WTC11 (cell line): ENCODE measurements around the gene TNPO1. TPM values are rescaled to one million over a fixed set of nuclear protein-coding genes. Genes with fewer than 3 reads are reported as not detected.

Experiments used
- ATAC-seq: fragments of 200-7000 bp; cut with Tn5 transposase; 2 replicates; pipeline ENCODE4 v1.10.0; 2021; ENCODE audit warnings: mild to moderate bottlenecking, moderate library complexity
- CTCF ChIA-PET: fragments of 300-600 bp; sonication (Branson Sonifier 250); formaldehyde crosslinking; loops from one replicate; lab custom pipeline; 2021; ENCODE audit warnings: antibody characterized with exemption; lab: Charles Lee
- POLR2A ChIA-PET: fragments of 350-600 bp; sonication (Branson Sonifier 250); formaldehyde crosslinking; loops from one replicate; lab custom pipeline; 2021; ENCODE audit warnings: antibody characterized with exemption; lab: Charles Lee
- DNase-seq: peaks from one replicate; pipeline ENCODE4 v3.0.0; 2021; ENCODE audit warnings: low spot score
- H3K27ac Mint-ChIP-seq: 2 replicates; pipeline ENCODE4 v1.8.0; 2021; ENCODE audit warnings: mixed read lengths
- H3K27me3 Mint-ChIP-seq: 2 replicates; pipeline ENCODE4 v1.8.0; 2021; ENCODE audit warnings: low read depth, mild to moderate bottlenecking, moderate library complexity, mixed read lengths
- H3K36me3 Mint-ChIP-seq: 2 replicates; pipeline ENCODE4 v1.8.0; 2021; ENCODE audit warnings: mixed read lengths
- H3K4me1 Mint-ChIP-seq: 2 replicates; pipeline ENCODE4 v1.8.0; 2022; ENCODE audit warnings: mixed read lengths
- H3K4me3 Mint-ChIP-seq: 2 replicates; pipeline ENCODE4 v1.8.0; 2021; ENCODE audit warnings: mild to moderate bottlenecking, moderate library complexity, mixed read lengths
- H3K9me3 Mint-ChIP-seq: 2 replicates; pipeline ENCODE4 v1.8.0; 2021; ENCODE audit warnings: mixed read lengths
- AFF4 ChIP-seq: sonication (generic); formaldehyde crosslinking; IDR thresholded peaks from 2 replicates; pipeline ENCODE4 v1.8.1; 2023; ENCODE audit warnings: mild to moderate bottlenecking, missing genetic modification reagents, borderline replicate concordance
- ATF3 ChIP-seq: sonication (generic); formaldehyde crosslinking; conservative IDR thresholded peaks from 2 replicates; pipeline ENCODE4 v1.8.1; 2022; ENCODE audit warnings: mild to moderate bottlenecking, missing genetic modification reagents
- E2F5 ChIP-seq: sonication (generic); formaldehyde crosslinking; IDR thresholded peaks from 2 replicates; pipeline ENCODE4 v1.8.1; 2022; ENCODE audit warnings: mild to moderate bottlenecking, moderate library complexity, missing genetic modification reagents
- EMX1 ChIP-seq: fragments of 250-450 bp; sonication (Bioruptor Pico); IDR thresholded peaks from 2 replicates; pipeline ENCODE4 v1.8.0; 2021; ENCODE audit warnings: mild to moderate bottlenecking
- ESRRA ChIP-seq: sonication (generic); formaldehyde crosslinking; IDR thresholded peaks from 2 replicates; pipeline ENCODE4 v1.8.1; 2022; ENCODE audit warnings: mild to moderate bottlenecking, missing genetic modification reagents, borderline replicate concordance
- FOXJ3 ChIP-seq: sonication (generic); formaldehyde crosslinking; IDR thresholded peaks from 2 replicates; pipeline ENCODE4 v1.9.0; 2021; ENCODE audit warnings: missing genetic modification reagents, mild to moderate bottlenecking, borderline replicate concordance
- GABPB1 ChIP-seq: sonication (generic); formaldehyde crosslinking; IDR thresholded peaks from 2 replicates; pipeline ENCODE4 v1.8.1; 2023; ENCODE audit warnings: mild to moderate bottlenecking, missing genetic modification reagents
- IRF1 ChIP-seq: sonication (generic); formaldehyde crosslinking; IDR thresholded peaks from 2 replicates; pipeline ENCODE4 v1.8.0; 2023; ENCODE audit warnings: missing genetic modification reagents
- JUN ChIP-seq: sonication (generic); formaldehyde crosslinking; IDR thresholded peaks from 2 replicates; pipeline ENCODE4 v1.8.0; 2023; ENCODE audit warnings: mild to moderate bottlenecking, missing genetic modification reagents
- KAT7 ChIP-seq: sonication (generic); formaldehyde crosslinking; IDR thresholded peaks from 2 replicates; pipeline ENCODE4 v1.8.1; 2023; ENCODE audit warnings: missing genetic modification reagents, mild to moderate bottlenecking, borderline replicate concordance
- MYBL2 ChIP-seq: sonication (generic); formaldehyde crosslinking; IDR thresholded peaks from 2 replicates; pipeline ENCODE4 v1.8.1; 2023; ENCODE audit warnings: mild to moderate bottlenecking, moderate library complexity, missing genetic modification reagents
- NFE2L1 ChIP-seq: sonication (generic); formaldehyde crosslinking; IDR thresholded peaks from 2 replicates; pipeline ENCODE4 v1.8.1; 2023; ENCODE audit warnings: missing genetic modification reagents
- SMAD3 ChIP-seq: sonication (generic); formaldehyde crosslinking; IDR thresholded peaks from 2 replicates; pipeline ENCODE4 v1.8.0; 2022; ENCODE audit warnings: missing genetic modification reagents, mild to moderate bottlenecking, borderline replicate concordance
- SMAD4 ChIP-seq: sonication (generic); formaldehyde crosslinking; IDR thresholded peaks from 2 replicates; pipeline ENCODE4 v1.8.0; 2022; ENCODE audit warnings: mild to moderate bottlenecking, missing genetic modification reagents
- SOX15 ChIP-seq: fragments of 250-450 bp; sonication (Bioruptor Pico); IDR thresholded peaks from 2 replicates; pipeline ENCODE4 v1.9.0; 2021; ENCODE audit warnings: mild to moderate bottlenecking
- STAT6 ChIP-seq: sonication (generic); formaldehyde crosslinking; conservative IDR thresholded peaks from 2 replicates; pipeline ENCODE4 v1.8.1; 2023; ENCODE audit warnings: mild to moderate bottlenecking, low read depth, missing genetic modification reagents, moderate library complexity
- TCF7 ChIP-seq: sonication (generic); formaldehyde crosslinking; IDR thresholded peaks from 2 replicates; pipeline ENCODE4 v1.8.0; 2022; ENCODE audit warnings: mild to moderate bottlenecking, low read depth, missing genetic modification reagents, moderate library complexity
- TP53 ChIP-seq: sonication (generic); formaldehyde crosslinking; IDR thresholded peaks from 2 replicates; pipeline ENCODE4 v1.8.1; 2023; ENCODE audit warnings: mild to moderate bottlenecking, missing genetic modification reagents
- ZNF232 ChIP-seq: sonication (generic); formaldehyde crosslinking; IDR thresholded peaks from 2 replicates; pipeline ENCODE4 v1.8.0; 2022; ENCODE audit warnings: mild to moderate bottlenecking, missing genetic modification reagents
- ZNF416 ChIP-seq: fragments of 250-450 bp; sonication (Bioruptor Pico); IDR thresholded peaks from 2 replicates; pipeline ENCODE4 v1.9.0; 2021; ENCODE audit warnings: mild to moderate bottlenecking, inconsistent platforms
- ZNF512 ChIP-seq: sonication (generic); formaldehyde crosslinking; IDR thresholded peaks from 2 replicates; pipeline ENCODE4 v1.8.1; 2022; ENCODE audit warnings: missing genetic modification reagents, borderline replicate concordance
- total RNA-seq: library from RNA; stranded (reverse); gene quantifications from 3 replicates; pipeline ENCODE4 v1.2.3, GENCODE V29; 2021

Gene TNPO1
- total RNA-seq, 1 experiment from 2014 or later: 150 TPM

- Mint-ChIP-seq H3K4me3 (no peak overlapping the region), H3K9me3 (peaks cover 34% of the 10 kb centered on the region), H3K4me1 (no peaks in the 10 kb centered on the region; the same call in 1 of the 2 replicates), H3K36me3 (peaks cover 13% of the 10 kb centered on the region), H3K27ac (no peak overlapping the region), H3K27me3 (no peaks in the 10 kb centered on the region; the same call in 1 of the 2 replicates)
- CTCF ChIA-PET: no interaction called here
- no peak for ATAC-seq
- POLR2A ChIA-PET: no interaction called here
- no peak for TF ChIP-seq E2F5
- DNase-seq: no peak
These were observed 36.9 kb upstream of the TNPO1 start for GRCh38 chr5:72779520-72779919.

- Mint-ChIP-seq H3K4me3 (no peak overlapping the region), H3K27me3 (no peaks in the 10 kb centered on the region), H3K36me3 (peaks cover 10% of the 10 kb centered on the region; the same call in 1 of the 2 replicates), H3K4me1 (no peaks in the 10 kb centered on the region), H3K9me3 (peaks cover 18% of the 10 kb centered on the region), H3K27ac (no peak overlapping the region)
- TF ChIP-seq KAT7 (CRISPR knock-in tag) (no peak), JUN (no peak), TP53 (CRISPR knock-in tag) (no peak), TCF7 (CRISPR knock-in tag) (no peak), MYBL2 (no peak), EMX1 (CRISPR knock-in tag) (no peak), ATF3 (no peak), ESRRA (no peak), STAT6 (CRISPR knock-in tag) (no peak), NFE2L1 (no peak), FOXJ3 (CRISPR knock-in tag) (no peak), IRF1 (CRISPR knock-in tag) (no peak)
- DNase-seq (no peak), ATAC-seq (no peak)
- CTCF ChIA-PET: interaction anchor here (1.1 kb wide), 1 partner anchor 35 kb away, joined by 4 read pairs; no protein-coding TSS in a partner anchor
- POLR2A ChIA-PET: no interaction called here
These were observed 33.1 kb upstream of the TNPO1 start for GRCh38 chr5:72783354-72783753.

GRCh38 chr5:72784129-72784528, 32.3 kb upstream of the TNPO1 start:
- Mint-ChIP-seq H3K9me3 (peaks cover 13% of the 10 kb centered on the region), H3K4me1 (no peaks in the 10 kb centered on the region), H3K27me3 (no peaks in the 10 kb centered on the region), H3K4me3 (no peak overlapping the region), H3K36me3 (peaks cover 7% of the 10 kb centered on the region; the same call in 1 of the 2 replicates), H3K27ac (no peak overlapping the region)
- ChIA-PET POLR2A (no interaction called here), CTCF (no interaction called here)
- ATAC-seq (no peak), DNase-seq (no peak)
- TF ChIP-seq SMAD4 (no peak), ZNF416 (no peak), GABPB1 (CRISPR knock-in tag) (no peak), ZNF232 (CRISPR knock-in tag) (no peak), AFF4 (CRISPR knock-in tag) (no peak), ATF3 (no peak), SMAD3 (CRISPR knock-in tag) (no peak), SOX15 (CRISPR knock-in tag) (no peak), NFE2L1 (no peak), ZNF512 (CRISPR knock-in tag) (no peak)
